GM18868 (cell line): ENCODE results near the gene DNM3.

Experiments used
- ATAC-seq: cut with Tn5 transposase; IDR thresholded peaks from one replicate; pipeline ENCODE4 v1.9.1; 2021; ENCODE audit warnings: mild to moderate bottlenecking, moderate library complexity; ENCODE audit not compliant: unreplicated experiment

The DNM3 gene

DNA sequence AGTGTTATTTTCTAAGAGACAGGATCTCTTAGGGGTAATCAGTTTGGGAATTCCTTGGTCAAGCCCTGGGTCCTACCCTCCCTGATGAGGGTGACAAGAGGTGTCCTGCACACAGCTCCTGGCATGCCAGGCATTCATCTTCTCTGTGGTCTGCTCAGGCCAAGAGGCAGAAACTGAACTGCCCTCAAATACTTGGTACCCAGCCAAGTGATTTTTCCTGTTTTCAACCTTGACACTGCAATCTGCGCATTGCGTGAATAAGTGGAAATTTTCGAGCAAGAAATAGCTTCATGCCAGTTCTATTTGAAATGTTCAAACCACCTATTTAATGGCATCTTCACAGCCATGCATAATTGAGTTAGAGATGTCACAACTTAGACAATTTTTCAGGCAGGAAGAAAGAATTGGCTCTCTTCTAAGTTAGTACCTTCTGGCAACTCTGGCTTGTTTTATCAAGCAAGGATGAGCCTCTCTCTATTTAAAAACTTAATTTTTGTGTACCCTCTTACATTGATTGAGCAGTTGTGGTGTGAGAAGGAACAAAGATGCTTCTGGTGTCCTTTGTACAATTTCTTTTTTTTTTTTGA is 27.0 kb downstream of the DNM3 start:
- ATAC-seq = no peak

DNA sequence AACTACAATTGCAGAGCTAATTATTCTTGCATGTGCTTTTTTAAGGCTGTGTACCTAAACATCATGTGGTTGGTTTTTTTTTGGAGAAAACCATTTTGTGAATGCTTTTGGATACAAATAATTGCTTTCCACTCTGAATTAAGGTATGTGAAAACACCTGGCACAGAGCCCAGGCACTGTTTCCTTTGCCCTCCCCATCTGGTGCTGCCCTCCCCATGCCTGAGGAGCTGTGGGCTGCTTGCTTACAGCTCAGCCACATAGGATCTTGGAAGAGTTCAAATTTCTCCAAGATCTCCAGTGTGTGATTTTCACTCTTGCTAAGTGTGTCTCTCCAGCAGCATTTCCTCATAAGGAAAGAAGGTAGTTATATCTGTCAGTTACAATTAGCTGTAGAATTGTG is 27.8 kb downstream of the DNM3 start:
- ATAC-seq = no peak

DNA sequence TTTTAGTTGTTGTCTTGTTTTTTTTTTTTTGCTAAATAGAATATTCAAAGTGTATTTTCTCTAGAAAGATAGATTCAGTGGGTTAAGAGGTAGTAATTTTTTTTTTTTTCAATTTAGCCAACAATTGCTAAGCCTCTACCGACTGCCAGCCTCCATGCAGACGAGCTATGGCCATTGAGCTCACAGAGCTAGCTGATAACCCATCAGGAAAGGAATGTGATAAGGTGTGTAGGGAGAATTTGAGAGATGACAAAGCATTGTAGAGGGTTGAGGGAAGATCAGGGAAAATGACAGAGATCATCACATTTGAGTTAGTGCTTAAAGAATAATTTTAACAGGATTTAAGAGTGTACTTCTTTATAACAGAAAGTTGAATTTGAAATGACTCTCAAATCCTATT is 30.6 kb downstream of the DNM3 start:
- ATAC-seq = no peak

DNA sequence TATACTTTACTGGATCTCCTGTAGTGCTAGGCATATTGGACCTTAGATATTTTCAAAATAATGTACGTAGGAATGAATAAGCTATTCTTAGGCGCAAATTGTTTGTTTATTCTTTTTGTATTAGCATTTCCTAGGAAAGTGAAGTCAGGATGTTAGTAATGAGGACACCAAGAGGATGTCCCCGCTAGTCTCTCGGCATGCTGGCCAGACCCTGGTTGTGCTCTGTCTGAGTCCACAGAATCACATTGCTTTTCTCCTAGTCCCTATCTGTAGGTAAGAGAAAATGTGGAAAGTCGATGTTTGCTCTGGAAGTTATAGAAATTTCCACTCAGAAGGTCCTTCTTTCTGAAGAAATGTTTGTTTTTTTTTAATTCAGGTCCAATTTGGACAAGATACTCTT is 31.1 kb downstream of the DNM3 start:
- no peak for ATAC-seq

DNA sequence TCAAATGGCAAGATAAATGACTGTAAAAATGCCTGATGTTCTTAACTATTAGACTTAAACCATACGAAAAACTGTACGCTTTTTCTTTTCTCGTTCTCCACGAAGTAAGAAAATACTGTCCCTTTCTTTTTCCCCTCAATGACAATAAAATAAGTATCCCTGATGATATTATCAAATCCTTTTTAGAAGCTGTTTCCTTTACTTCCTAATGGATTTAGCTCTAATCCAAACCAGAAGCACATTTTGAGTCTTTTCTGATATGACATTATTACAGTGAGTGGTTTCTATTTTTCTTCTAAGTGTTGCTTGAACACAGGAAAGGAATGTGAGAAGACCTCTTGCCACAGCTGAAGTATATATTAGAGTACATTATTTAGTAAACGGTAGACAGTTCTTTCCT is 32.4 kb downstream of the DNM3 start:
- ATAC-seq = no peak

DNA sequence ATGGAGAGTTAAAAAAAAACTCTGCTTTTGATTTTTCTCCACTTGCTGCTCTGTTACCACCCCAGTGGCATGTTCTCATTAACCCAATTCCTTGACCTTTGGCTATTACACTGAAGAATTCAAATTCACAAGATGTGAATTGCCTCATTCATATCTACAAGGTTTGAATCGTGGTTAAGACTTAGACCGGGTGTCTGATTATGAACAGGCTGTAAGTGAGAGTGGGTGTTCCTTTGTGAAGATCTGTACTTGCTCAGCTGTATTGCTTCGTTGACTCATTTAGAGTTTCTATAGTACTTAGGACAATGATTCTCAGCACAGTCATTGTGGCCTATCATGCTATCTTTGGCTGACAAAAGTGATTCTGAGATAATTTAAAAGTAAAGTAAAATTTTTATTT is 36.4 kb downstream of the DNM3 start:
- ATAC-seq = peak; percentile 98

DNA sequence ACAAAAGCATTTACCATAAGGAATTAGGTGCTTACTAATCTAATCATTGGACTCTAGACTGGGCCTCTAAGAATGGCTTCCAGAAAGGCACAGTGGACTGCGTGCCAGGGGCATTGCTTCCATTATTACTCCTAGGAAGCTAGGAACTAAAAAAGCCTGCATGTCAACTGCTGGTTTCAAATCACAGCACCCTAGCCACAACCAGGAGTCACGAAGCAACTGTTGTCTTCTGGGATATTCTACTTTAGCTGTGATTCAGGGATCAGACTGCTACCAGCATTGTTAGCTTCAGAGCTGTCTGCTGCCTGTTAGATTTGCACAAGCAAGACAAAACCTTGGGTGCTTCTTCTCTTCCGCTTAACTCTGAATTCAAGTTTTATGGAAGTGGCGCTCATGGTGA is 38.3 kb downstream of the DNM3 start:
- ATAC-seq = no peak

DNA sequence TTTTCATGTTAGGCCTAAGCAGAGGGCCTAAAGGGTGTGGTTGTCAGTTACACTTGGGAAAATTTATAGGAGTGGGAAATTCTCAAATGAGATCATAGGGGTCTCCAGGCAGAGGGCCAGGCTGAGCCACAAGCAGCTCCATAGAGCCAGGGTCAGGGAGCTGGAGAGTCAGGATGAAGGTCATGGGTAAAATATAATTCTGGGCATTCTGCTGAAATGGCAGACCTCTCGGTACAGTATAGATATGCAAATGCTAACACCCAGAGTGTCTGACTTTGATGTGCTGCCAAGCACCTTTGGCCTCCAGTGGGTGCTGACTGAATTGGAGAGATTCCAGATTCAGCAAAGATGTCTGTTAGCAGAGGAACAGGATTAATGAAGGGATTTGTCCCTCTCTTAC is 40.1 kb downstream of the DNM3 start:
- no peak for ATAC-seq

DNA sequence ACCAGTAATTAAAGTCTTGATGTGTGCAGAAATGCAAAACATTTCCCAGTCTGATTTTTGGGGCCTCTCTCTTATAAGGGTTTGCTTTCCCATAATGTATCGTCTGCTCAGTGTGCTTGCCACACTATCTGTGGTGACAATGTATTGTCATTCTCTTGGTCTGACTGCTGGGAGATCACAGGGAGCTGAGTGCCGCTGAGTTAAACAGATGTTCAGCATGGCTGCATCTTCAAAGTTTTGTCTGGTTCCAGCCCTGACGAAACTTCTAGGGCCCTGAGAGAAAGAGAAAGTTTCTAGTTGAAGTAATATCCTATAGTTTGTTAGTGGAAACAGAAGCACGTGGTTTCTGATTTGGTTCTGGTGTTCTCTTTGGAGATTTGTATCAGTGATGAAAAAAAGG is 42.6 kb downstream of the DNM3 start:
- ATAC-seq = no peak

DNA sequence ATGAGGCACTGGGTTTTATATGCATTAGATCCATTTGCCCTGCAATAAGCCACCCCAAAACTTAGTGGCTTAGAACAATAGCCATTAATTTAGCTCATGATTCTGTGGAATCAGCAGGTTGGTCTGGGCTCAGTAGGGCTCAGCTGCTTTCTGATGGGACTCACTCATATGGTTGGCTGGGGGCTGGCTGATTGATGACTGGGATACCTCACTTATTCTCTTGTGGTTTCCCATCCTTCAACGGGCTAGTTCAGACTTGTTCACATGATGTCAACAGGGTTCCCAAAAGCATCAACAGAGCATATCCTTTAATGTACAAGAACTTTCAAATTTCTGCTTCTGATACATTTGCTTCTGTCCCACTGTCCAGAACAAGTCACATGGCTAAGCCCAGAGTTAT is 43.2 kb downstream of the DNM3 start:
- no peak for ATAC-seq

DNA sequence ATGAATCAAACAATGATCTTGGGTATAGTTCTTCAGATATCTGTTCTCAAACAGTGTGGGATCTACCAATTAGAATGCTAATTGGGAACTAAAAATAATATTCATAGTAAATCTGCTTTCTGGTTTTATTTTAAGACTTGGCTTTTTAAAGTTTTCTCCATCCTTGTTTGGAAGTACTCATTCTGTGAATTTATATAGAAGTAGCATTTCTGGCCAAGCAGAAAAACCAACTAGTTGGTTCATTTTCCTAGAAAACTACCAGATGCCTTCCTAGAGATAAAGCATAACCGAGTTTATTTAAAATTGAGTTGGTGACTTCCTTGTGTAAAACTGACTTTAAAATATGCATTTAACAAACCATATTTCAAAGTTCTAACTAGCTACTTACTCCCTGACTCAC is 48.8 kb downstream of the DNM3 start:
- ATAC-seq = no peak

DNA sequence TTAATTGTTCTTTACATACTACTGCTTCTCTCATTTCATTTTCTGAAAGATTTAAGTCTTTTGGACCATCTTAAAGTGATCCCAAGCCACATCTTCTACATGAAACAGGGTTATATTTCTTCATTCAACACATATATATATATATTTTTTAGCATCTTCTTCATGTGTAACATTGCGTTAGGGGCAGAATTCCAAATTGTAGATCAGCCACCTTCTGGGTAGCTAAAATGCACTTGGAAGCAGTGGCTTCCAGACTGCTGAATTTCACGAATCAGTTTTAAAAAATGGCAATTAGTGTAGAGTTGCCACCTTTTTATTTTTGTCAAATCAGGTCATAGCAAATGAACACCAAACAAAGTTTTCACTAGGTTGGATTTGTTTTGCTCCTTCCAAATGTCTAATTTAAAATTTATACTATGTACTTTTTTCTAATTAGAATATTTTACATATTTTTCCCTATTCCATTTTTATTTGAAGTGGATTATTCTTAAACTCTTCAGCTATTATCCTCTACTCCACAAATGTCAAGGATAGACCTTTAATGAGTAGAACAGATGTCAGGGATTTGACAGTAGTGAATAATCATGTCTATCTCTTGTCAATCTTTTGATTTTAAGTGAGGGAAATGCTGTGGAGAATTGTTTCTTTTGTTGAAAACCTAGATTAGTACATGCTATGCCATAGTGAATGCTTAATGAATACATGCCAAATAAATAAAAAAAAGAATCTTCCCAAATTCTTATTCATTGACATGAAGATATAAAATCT is 55.8 kb downstream of the DNM3 start:
- no peak for ATAC-seq

DNA sequence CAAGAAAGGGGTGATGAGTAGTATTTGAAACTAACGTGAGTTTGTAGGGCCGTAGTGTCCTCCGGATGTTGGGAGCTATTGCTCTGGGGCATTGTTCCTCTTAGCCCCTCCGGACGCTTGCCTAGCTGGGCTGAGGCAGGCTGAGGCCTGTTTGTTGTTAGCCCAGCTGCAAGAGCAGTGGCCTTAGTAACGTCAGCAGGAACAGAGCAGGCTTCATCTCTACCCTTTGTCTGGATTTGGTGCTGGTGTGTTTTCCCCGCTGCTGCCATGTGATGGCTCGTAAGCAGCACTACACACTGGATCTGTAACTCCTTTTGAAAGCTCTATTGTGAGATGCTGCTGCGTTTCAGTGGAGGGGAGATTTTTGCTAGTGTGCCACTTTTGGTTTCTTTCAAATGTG is 57.6 kb downstream of the DNM3 start:
- ATAC-seq = no peak

DNA sequence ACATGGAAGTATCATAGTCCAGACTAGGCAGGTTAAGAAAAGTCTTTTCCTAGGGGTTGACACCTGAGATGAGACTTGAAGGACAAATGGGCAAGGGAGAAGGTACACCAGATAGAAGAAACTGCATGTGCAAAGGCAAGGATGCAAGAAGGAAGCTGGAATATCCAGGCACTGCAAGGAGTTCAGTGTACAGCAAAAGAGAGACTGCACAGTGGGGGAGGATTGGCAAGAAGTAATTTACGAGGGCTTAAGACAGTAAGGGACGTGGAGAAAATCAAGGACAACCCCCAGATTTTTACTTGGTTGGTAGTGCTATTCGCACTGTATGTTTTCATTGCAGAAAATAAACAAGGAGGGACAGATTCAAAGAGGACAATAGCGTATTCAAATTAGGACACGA is 58.5 kb downstream of the DNM3 start:
- ATAC-seq = no peak

DNA sequence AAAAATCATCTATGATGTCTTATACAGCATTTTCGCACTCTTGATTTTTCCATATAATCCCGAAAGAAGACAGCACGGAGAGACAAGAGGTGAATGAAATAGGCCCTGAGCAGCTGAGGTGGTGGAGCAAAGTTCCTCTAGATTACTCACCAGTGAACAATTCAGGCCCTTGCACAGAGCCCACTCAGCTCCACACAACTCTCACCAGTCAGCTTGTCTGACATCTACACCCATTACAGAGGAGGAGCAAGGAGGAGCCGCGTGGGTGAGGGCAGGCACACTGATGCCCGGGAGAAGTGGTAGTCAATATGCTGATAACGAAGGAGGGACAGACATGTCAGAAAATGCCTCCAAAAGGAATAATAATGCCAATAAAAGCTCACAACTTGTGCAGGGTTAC is 59.9 kb downstream of the DNM3 start:
- no peak for ATAC-seq

DNA sequence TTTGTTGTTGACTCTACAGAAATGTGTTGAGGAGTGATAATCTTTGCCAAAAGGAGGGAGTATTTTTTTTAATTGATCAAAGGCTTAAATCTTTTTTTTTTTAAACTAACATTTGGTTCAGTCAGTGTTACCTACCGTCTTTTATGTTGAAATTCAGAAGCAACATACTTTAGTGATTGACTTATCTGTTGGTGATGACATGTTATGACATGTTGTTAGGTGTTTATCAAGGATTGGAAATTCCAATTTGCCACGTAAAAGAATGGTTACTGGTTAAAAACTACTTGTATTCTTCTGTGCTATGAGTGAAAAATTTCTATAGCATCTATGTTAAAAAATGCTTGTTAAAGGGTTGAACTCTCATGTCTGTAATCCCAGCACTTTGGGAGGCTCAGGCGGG is 61.2 kb downstream of the DNM3 start:
- ATAC-seq = no peak

DNA sequence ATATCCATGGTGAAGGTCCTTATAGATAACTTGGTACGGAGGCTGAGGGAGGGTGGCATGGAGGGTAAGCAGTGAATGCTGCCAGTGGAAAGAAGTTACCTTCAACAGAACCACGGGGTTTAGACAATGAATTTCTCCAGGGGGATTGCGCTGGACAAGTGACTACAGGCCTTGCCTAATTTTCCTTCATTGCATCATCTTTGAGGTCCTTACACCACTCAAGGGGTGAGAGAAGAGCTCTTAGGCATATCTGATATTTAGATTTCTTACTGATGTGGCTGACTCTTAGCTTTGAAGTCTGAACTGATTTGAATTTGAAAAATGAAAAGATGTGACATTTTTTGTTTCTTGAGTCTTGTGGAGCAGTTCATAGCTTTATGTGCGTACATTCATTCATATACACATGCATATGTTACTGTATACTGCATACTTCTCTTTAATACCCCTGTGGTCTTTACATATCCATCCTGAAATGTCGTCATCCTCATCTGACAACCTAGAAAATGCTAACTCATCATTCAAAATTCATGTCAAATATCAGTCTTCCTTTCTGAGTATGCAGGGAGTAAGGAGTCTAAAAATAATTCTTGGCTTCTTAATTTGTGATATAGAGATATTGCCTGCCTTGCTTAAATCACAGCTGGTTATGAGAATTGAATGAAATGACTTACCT is 63.6 kb downstream of the DNM3 start:
- ATAC-seq = no peak

DNA sequence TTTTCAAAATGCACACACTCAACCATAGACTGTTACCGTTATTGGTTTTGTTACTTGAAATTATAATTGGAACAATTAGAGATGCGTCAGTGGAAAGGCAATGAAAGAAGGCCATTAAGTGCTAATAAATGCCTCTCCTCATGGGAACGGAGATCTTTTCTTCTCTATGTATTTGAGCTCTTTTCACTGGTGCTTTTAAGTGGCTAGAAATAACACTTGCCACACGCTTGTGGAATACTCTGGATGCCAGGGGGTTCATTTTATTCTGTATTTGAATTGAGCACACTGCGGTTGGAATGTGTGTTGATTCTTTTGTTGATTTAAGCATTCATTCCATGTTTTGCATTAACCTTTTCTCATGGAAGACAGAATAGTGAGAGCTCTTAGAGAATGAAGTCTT is 68.4 kb downstream of the DNM3 start:
- ATAC-seq = no peak

DNA sequence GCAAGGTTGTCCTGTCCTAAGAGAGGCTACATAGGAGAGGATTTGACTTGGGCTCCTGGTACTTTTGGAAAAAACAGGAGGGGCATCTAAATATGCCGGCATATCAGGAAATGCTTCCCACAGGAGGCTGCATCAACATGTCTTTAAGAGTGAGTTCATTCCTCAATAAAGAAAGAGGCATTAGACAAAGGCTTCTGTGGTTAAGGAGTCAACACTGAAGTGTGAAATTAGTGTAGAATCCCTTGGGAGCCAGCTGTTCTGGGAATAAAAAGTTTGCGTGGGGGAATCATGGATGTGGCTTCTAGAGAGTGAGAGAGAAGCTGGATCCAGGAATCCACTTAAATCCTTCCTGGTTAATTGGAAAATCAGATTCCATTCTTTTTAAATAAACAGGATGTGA is 69.5 kb downstream of the DNM3 start:
- no peak for ATAC-seq

DNA sequence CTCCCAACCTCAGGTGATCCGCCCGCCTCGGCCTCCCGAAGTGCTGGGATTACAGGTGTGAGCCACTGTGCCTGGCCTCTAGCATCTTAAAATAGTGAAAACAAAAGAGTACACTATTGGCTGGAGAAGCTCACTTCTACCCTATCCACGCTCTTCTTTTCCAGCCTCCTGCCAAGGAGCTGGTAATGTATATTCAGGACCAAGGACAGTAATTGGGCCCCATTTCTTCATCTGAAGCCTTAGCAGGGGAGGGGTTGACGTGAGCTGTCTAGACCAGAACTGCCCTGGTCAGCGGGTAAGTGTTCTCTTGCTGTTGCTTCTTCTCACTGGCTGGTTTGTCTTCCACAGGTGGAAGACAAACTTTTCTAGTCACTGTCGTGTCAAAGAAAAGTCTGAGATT is 70.2 kb downstream of the DNM3 start:
- no peak for ATAC-seq

DNA sequence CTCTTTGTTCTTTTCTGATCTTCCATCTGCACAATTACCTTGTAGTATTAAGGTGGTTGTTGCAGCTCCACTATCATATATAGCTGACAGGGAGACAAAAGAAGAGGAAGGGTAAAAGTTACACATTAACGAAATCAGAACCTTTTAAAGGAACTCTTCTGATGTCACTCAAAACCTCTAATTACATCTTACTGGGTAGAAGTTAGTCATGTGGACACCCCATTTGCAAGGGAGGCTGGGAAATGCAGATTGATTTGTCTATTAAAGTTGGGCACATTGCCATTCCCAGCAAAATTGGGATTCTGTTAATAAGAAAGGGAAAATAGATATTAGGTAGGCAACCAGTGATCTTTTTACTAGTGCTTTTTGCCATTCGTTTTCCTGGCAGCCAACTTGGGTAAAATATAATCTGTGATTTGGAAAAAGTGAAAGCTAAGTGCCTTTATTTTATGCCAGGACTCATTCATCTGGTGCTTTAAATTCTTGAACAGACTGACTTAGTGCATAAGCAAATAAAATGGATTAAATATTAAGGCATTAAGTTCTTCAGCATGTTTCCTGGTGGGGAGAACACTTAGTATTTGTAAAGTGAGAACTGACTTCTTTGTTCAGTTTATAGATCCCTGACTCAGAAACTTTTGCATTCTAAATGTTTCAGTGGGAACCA is 71.3 kb downstream of the DNM3 start:
- ATAC-seq = no peak

DNA sequence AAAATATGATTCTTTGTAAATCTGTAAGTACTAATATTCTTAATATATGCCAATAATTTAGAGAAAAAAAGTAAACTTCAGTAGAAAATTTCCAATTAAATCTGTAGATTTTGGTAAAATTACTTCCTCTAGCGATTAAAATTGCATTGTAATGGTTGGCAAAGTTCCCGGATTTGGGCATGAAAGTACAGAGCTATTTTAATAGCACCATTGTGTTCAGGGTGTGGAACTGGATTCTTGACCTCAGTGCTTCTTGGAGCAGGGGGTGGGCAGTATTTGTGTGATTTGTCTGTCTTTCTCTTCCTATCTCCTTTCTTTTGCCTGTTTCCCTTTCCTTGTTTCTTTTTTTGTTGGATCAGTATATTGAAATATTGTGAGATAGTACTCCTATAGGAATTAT is 72.1 kb downstream of the DNM3 start:
- ATAC-seq = no peak
